ENCODE measurements around the gene PPM1E. TPM values are rescaled to one million over a fixed set of nuclear protein-coding genes. Genes with fewer than 3 reads are reported as not detected.

Gene PPM1E
- total RNA-seq, 2 experiments from 2014 or later, result not detected

- Mint-ChIP-seq H3K27ac (no peak overlapping the region), H3K9me3 (ENCODE audit: insufficient read depth) (no peaks in the 10 kb centered on the region), H3K27me3 (ENCODE audit: low read depth) (no peaks in the 10 kb centered on the region), H3K36me3 (ENCODE audit: low read depth) (peaks cover 23% of the 10 kb centered on the region), H3K4me3 (no peak overlapping the region), H3K4me1 (ENCODE audit: low read depth) (peaks cover 28% of the 10 kb centered on the region)
- ATAC-seq, result no peak
- ChIA-PET POLR2A (interaction anchor here (3.8 kb wide), 1 partner anchor 372 kb away, joined by 30 read pairs; no protein-coding TSS in a partner anchor), CTCF (interaction anchor here (1.2 to 5.5 kb wide), 5 partner anchors 287 to 485 kb away, joined by 5 to 36 read pairs (median 20); no protein-coding TSS in a partner anchor)
- no peak for DNase-seq
Observed at GRCh38 chr17:59003860-59004259, 248.2 kb downstream of the PPM1E start.

GRCh38 chr17:59004338-59005111 is 248.9 kb downstream of the PPM1E start:
- DNase-seq (peak; percentile 78), ATAC-seq (peak; percentile 47)
- H3K4me1 Mint-ChIP-seq (ENCODE audit: low read depth), result peaks cover 28% of the 10 kb centered on the region
- H3K9me3 Mint-ChIP-seq (ENCODE audit: insufficient read depth), result no peaks in the 10 kb centered on the region
- H3K27me3 Mint-ChIP-seq (ENCODE audit: low read depth), result no peaks in the 10 kb centered on the region
- peaks cover 19% of the 10 kb centered on the region for H3K36me3 Mint-ChIP-seq (ENCODE audit: low read depth)
- ChIA-PET CTCF (interaction anchor here (0.9 to 5.5 kb wide), 26 partner anchors 13 to 652 kb away, joined by 3 to 36 read pairs (median 4); partner anchors contain the start of genes RAD51C and SUPT4H1), POLR2A (interaction anchor here (3.8 kb wide), 1 partner anchor 373 kb away, joined by 30 read pairs; no protein-coding TSS in a partner anchor)
- no peak overlapping the region for H3K4me3 Mint-ChIP-seq
- H3K27ac Mint-ChIP-seq, result peak overlapping the region; percentile 58

- peaks cover 18% of the 10 kb centered on the region for H3K36me3 Mint-ChIP-seq (ENCODE audit: low read depth)
- ChIA-PET CTCF (no interaction called here), POLR2A (interaction anchor here (0.9 to 1.2 kb wide), 2 partner anchors 376 to 489 kb away, joined by 3 to 4 read pairs; no protein-coding TSS in a partner anchor)
- no peak overlapping the region for H3K27ac Mint-ChIP-seq
- no peaks in the 10 kb centered on the region for H3K9me3 Mint-ChIP-seq (ENCODE audit: insufficient read depth)
- H3K4me3 Mint-ChIP-seq, result no peak overlapping the region
- H3K27me3 Mint-ChIP-seq (ENCODE audit: low read depth), result no peaks in the 10 kb centered on the region
- H3K4me1 Mint-ChIP-seq (ENCODE audit: low read depth), result peaks cover 9% of the 10 kb centered on the region
- no peak for ATAC-seq
- no peak for DNase-seq
Observed at GRCh38 chr17:59007995-59008394, 252.3 kb downstream of the PPM1E start.

- Mint-ChIP-seq H3K36me3 (ENCODE audit: low read depth) (peaks cover 18% of the 10 kb centered on the region), H3K4me1 (ENCODE audit: low read depth) (peaks cover 5% of the 10 kb centered on the region), H3K4me3 (no peak overlapping the region), H3K9me3 (ENCODE audit: insufficient read depth) (no peaks in the 10 kb centered on the region), H3K27me3 (ENCODE audit: low read depth) (no peaks in the 10 kb centered on the region), H3K27ac (no peak overlapping the region)
- ATAC-seq (no peak), DNase-seq (no peak)
- CTCF ChIA-PET, result interaction anchor here (2.0 kb wide), 1 partner anchor 298 kb away, joined by 7 read pairs; no protein-coding TSS in a partner anchor
- POLR2A ChIA-PET, result interaction anchor here (1.2 kb wide), 1 partner anchor 377 kb away, joined by 4 read pairs; no protein-coding TSS in a partner anchor
Observed at GRCh38 chr17:59008737-59009136, 253.1 kb downstream of the PPM1E start.

GRCh38 chr17:59010026-59010425 is 254.4 kb downstream of the PPM1E start:
- Mint-ChIP-seq H3K9me3 (ENCODE audit: insufficient read depth) (no peaks in the 10 kb centered on the region), H3K27me3 (ENCODE audit: low read depth) (no peaks in the 10 kb centered on the region), H3K27ac (no peak overlapping the region), H3K4me1 (ENCODE audit: low read depth) (no peaks in the 10 kb centered on the region), H3K4me3 (no peak overlapping the region), H3K36me3 (ENCODE audit: low read depth) (peaks cover 23% of the 10 kb centered on the region)
- ChIA-PET POLR2A (interaction anchor here (1.1 kb wide), 1 partner anchor 378 kb away, joined by 3 read pairs; no protein-coding TSS in a partner anchor), CTCF (interaction anchor here (0.7 to 2.0 kb wide), 2 partner anchors 299 to 432 kb away, joined by 3 to 7 read pairs; no protein-coding TSS in a partner anchor)
- ATAC-seq (no peak), DNase-seq (no peak)

GRCh38 chr17:59011975-59012374 is 256.3 kb downstream of the PPM1E start:
- ChIA-PET CTCF (no interaction called here), POLR2A (no interaction called here)
- DNase-seq, result no peak
- no peaks in the 10 kb centered on the region for H3K4me1 Mint-ChIP-seq (ENCODE audit: low read depth)
- no peaks in the 10 kb centered on the region for H3K27me3 Mint-ChIP-seq (ENCODE audit: low read depth)
- no peak for ATAC-seq
- no peak overlapping the region for H3K27ac Mint-ChIP-seq
- H3K36me3 Mint-ChIP-seq (ENCODE audit: low read depth), result peaks cover 26% of the 10 kb centered on the region
- H3K4me3 Mint-ChIP-seq, result no peak overlapping the region
- H3K9me3 Mint-ChIP-seq (ENCODE audit: insufficient read depth), result no peaks in the 10 kb centered on the region

GRCh38 chr17:59018019-59018418 is 262.4 kb downstream of the PPM1E start:
- Mint-ChIP-seq H3K36me3 (ENCODE audit: low read depth) (peaks cover 35% of the 10 kb centered on the region), H3K27ac (no peak overlapping the region), H3K4me3 (no peak overlapping the region), H3K9me3 (ENCODE audit: insufficient read depth) (no peaks in the 10 kb centered on the region), H3K4me1 (ENCODE audit: low read depth) (no peaks in the 10 kb centered on the region), H3K27me3 (ENCODE audit: low read depth) (no peaks in the 10 kb centered on the region)
- ChIA-PET CTCF (no interaction called here), POLR2A (no interaction called here)
- no peak for ATAC-seq
- DNase-seq, result no peak

- Mint-ChIP-seq H3K4me1 (ENCODE audit: low read depth) (no peaks in the 10 kb centered on the region), H3K9me3 (ENCODE audit: insufficient read depth) (no peaks in the 10 kb centered on the region), H3K36me3 (ENCODE audit: low read depth) (peaks cover 28% of the 10 kb centered on the region), H3K27me3 (ENCODE audit: low read depth) (no peaks in the 10 kb centered on the region), H3K27ac (no peak overlapping the region), H3K4me3 (no peak overlapping the region)
- ATAC-seq (no peak), DNase-seq (no peak)
- ChIA-PET CTCF (no interaction called here), POLR2A (no interaction called here)
Observed at GRCh38 chr17:59024916-59025315, 269.3 kb downstream of the PPM1E start.

- Mint-ChIP-seq H3K9me3 (ENCODE audit: insufficient read depth) (no peaks in the 10 kb centered on the region), H3K36me3 (ENCODE audit: low read depth) (peaks cover 21% of the 10 kb centered on the region), H3K4me1 (ENCODE audit: low read depth) (no peaks in the 10 kb centered on the region), H3K27ac (no peak overlapping the region), H3K27me3 (ENCODE audit: low read depth) (no peaks in the 10 kb centered on the region), H3K4me3 (no peak overlapping the region)
- ATAC-seq, result no peak
- no peak for DNase-seq
- ChIA-PET POLR2A (interaction anchor here (0.6 to 0.7 kb wide), 2 partner anchors 36 to 520 kb away, joined by 3 to 5 read pairs; no protein-coding TSS in a partner anchor), CTCF (no interaction called here)
Observed at GRCh38 chr17:59026176-59026939, 270.7 kb downstream of the PPM1E start.

- Mint-ChIP-seq H3K36me3 (ENCODE audit: low read depth) (peaks cover 17% of the 10 kb centered on the region), H3K4me3 (no peak overlapping the region), H3K27me3 (ENCODE audit: low read depth) (no peaks in the 10 kb centered on the region), H3K4me1 (ENCODE audit: low read depth) (no peaks in the 10 kb centered on the region), H3K27ac (no peak overlapping the region), H3K9me3 (ENCODE audit: insufficient read depth) (no peaks in the 10 kb centered on the region)
- CTCF ChIA-PET, result no interaction called here
- ATAC-seq (no peak), DNase-seq (no peak)
- POLR2A ChIA-PET, result no interaction called here
Observed at GRCh38 chr17:59027750-59028149, 272.1 kb downstream of the PPM1E start.

GRCh38 chr17:59028328-59028727 is 272.7 kb downstream of the PPM1E start:
- ChIA-PET POLR2A (no interaction called here), CTCF (no interaction called here)
- no peaks in the 10 kb centered on the region for H3K27me3 Mint-ChIP-seq (ENCODE audit: low read depth)
- no peak overlapping the region for H3K27ac Mint-ChIP-seq
- H3K36me3 Mint-ChIP-seq (ENCODE audit: low read depth), result peaks cover 17% of the 10 kb centered on the region
- no peak overlapping the region for H3K4me3 Mint-ChIP-seq
- no peaks in the 10 kb centered on the region for H3K9me3 Mint-ChIP-seq (ENCODE audit: insufficient read depth)
- no peaks in the 10 kb centered on the region for H3K4me1 Mint-ChIP-seq (ENCODE audit: low read depth)
- ATAC-seq (no peak), DNase-seq (no peak)

GRCh38 chr17:59030811-59031210 is 275.2 kb downstream of the PPM1E start:
- POLR2A ChIA-PET, result no interaction called here
- CTCF ChIA-PET, result no interaction called here

More at GRCh38 chr17:59030811-59031210, 275.2 kb downstream of the PPM1E start:
- DNase-seq (no peak), ATAC-seq (no peak)
- H3K4me1 Mint-ChIP-seq (ENCODE audit: low read depth), result no peaks in the 10 kb centered on the region
- peaks cover 16% of the 10 kb centered on the region for H3K36me3 Mint-ChIP-seq (ENCODE audit: low read depth)
- H3K4me3 Mint-ChIP-seq, result no peak overlapping the region
- no peaks in the 10 kb centered on the region for H3K27me3 Mint-ChIP-seq (ENCODE audit: low read depth)
- H3K27ac Mint-ChIP-seq, result no peak overlapping the region
- H3K9me3 Mint-ChIP-seq (ENCODE audit: insufficient read depth), result no peaks in the 10 kb centered on the region

Data from activated CD8-positive, alpha-beta T cell treated with anti-CD3 and anti-CD28 coated beads, Interleukin-2, amount 10 ng/mL, durations not matched to agents 7 days and 5 days (primary cell).